GM23338 (cell line): Measurements from ENCODE around the gene CFAP299.

ENCODE experiments used
- CTCF ChIP-seq, 2 experiments: fragments of 200-600 bp in 1 of 2; sonication (generic) in 1 of 2; conservative IDR thresholded peaks; 2 replicates each; pipeline versions ENCODE4 v1.5.1 to v1.6.1; 2016 to 2017; ENCODE audit warnings: antibody characterized with exemption in 2 of 2, low read depth in 2 of 2, mild to moderate bottlenecking in 2 of 2, moderate library complexity in 1 of 2
- ETS1 ChIP-seq: IDR thresholded peaks from 2 replicates; pipeline ENCODE4 v1.6.1; 2016; ENCODE audit warnings: antibody characterized with exemption
- EZH2 ChIP-seq: fragments of 200-600 bp; sonication (generic); IDR thresholded peaks from one replicate; pipeline ENCODE4 v1.8.0; 2017; ENCODE audit warnings: antibody characterized with exemption, mild to moderate bottlenecking, low read depth; ENCODE audit not compliant: unreplicated experiment
- EZH2phosphoT487 ChIP-seq: fragments of 200-600 bp; sonication (generic); IDR thresholded peaks from one replicate; pipeline ENCODE4 v1.8.1; 2018; ENCODE audit warnings: antibody characterized with exemption; ENCODE audit not compliant: unreplicated experiment
- POLR2AphosphoS5 ChIP-seq: IDR thresholded peaks from 2 replicates; pipeline ENCODE4 v1.6.1; 2016; ENCODE audit warnings: antibody characterized with exemption, low read depth
- REST ChIP-seq: IDR thresholded peaks from one replicate; pipeline ENCODE4 v1.6.1; 2018; ENCODE audit warnings: antibody characterized with exemption; ENCODE audit not compliant: unreplicated experiment
- ZNF114 ChIP-seq: fragments of 250-450 bp; sonication (Bioruptor Pico); IDR thresholded peaks from 2 replicates; pipeline ENCODE4 v1.5.0; 2020; ENCODE audit warnings: mild to moderate bottlenecking, moderate library complexity
- ZNF331 ChIP-seq: fragments of 250-450 bp; sonication (Bioruptor Pico); IDR thresholded peaks from 2 replicates; pipeline ENCODE4 v1.5.0; 2020; ENCODE audit warnings: low read depth, mild to moderate bottlenecking, moderate library complexity

GRCh38 chr4:80538276-80538926 lies 202.9 kb downstream of the CFAP299 start:
- TF ChIP-seq CTCF (conservative IDR thresholded peaks at IDR 0.05; ENCODE audit: low read depth in 2 of 2) (no peak), EZH2 (no peak), ETS1 (no peak), POLR2AphosphoS5 (no peak), REST (no peak), ZNF114 (CRISPR knock-in tag) (no peak), EZH2phosphoT487 (no peak), ZNF331 (no peak)
